Upper lobe of left lung (tissue), 4 donors: ENCODE measurements around the gene CEACAM19.

ENCODE experiments used
- CTCF ChIP-seq, 6 experiments: fragments of 450-650 bp in 4 of 6; fragments of 200-600 bp in 2 of 6; sonication (generic) in 2 of 6; IDR thresholded peaks; one replicate each; pipeline ENCODE4 v1.5.1; 2016 to 2019; ENCODE audit warnings: antibody characterized with exemption in 6 of 6
- EP300 ChIP-seq, 4 donors: sonication (generic); formaldehyde crosslinking; IDR thresholded peaks; one replicate each; pipeline ENCODE4 v1.5.1; 2017; ENCODE audit warnings: antibody characterized with exemption in 4 of 4, control low read depth in 2 of 4
- POLR2AphosphoS5 ChIP-seq, 2 donors: sonication (generic); formaldehyde crosslinking; IDR thresholded peaks; one replicate each; pipeline ENCODE4 v1.5.1; 2017; ENCODE audit warnings: antibody characterized with exemption in 2 of 2

GRCh38 chr19:44729516-44730033, 58.3 kb downstream of the CEACAM19 start:
- TF ChIP-seq CTCF (IDR thresholded peaks at IDR 0.05), result no peak
- TF ChIP-seq EP300 (IDR thresholded peaks at IDR 0.05), result no peak
- no peak for TF ChIP-seq POLR2AphosphoS5 (IDR thresholded peaks at IDR 0.05)
